ENCODE results near the gene TELO2.

The TELO2 gene

GRCh38 chr16:1539720-1540555, 46.8 kb downstream of the TELO2 start:
- no peak for DNase-seq

GRCh38 chr16:1540556-1540855, 47.3 kb downstream of the TELO2 start:
- no peak for DNase-seq

- no peak for DNase-seq
Observed at GRCh38 chr16:1541293-1542165, 48.4 kb downstream of the TELO2 start.

- no peak for DNase-seq
Observed at GRCh38 chr16:1542166-1542500, 49.0 kb downstream of the TELO2 start.

- no peak for DNase-seq
Observed at GRCh38 chr16:1542533-1542932, 49.4 kb downstream of the TELO2 start.

- DNase-seq = no peak
Observed at GRCh38 chr16:1543085-1543896, 50.1 kb downstream of the TELO2 start.

GRCh38 chr16:1545044-1546040, 52.2 kb downstream of the TELO2 start:
- DNase-seq = no peak

GRCh38 chr16:1546430-1546829, 53.3 kb downstream of the TELO2 start:
- no peak for DNase-seq

GRCh38 chr16:1548233-1548632, 55.1 kb downstream of the TELO2 start:
- no peak for DNase-seq

GRCh38 chr16:1548727-1549126, 55.6 kb downstream of the TELO2 start:
- no peak for DNase-seq

- no peak for DNase-seq
Observed at GRCh38 chr16:1550069-1550468, 56.9 kb downstream of the TELO2 start.

- no peak for DNase-seq
Observed at GRCh38 chr16:1550696-1551095, 57.5 kb downstream of the TELO2 start.

GRCh38 chr16:1551166-1551565, 58.0 kb downstream of the TELO2 start:
- DNase-seq = no peak

GRCh38 chr16:1552129-1552528, 59.0 kb downstream of the TELO2 start:
- DNase-seq = no peak

- DNase-seq = no peak
Observed at GRCh38 chr16:1553946-1554825, 61.0 kb downstream of the TELO2 start.

- DNase-seq = no peak
Observed at GRCh38 chr16:1554826-1555445, 61.8 kb downstream of the TELO2 start.

GRCh38 chr16:1556254-1556653, 63.1 kb downstream of the TELO2 start:
- peak in 1 of 2 experiments; percentile 15 for DNase-seq

- no peak for DNase-seq
Observed at GRCh38 chr16:1557074-1557473, 63.9 kb downstream of the TELO2 start.

- no peak for DNase-seq
Observed at GRCh38 chr16:1557576-1557975, 64.4 kb downstream of the TELO2 start.

- no peak for DNase-seq
Observed at GRCh38 chr16:1559446-1559975, 66.4 kb downstream of the TELO2 start.
